Neural progenitor cell (in vitro differentiated cells): Measurements from ENCODE around the gene HSP90B1. TPM values are rescaled to one million over a fixed set of nuclear protein-coding genes. Genes with fewer than 3 reads are reported as not detected.

Experiments
- DNase-seq: peaks from one replicate; pipeline ENCODE4 v3.0.0-alpha.2; 2016; ENCODE audit warnings: low spot score
- H2AFZ ChIP-seq: fragments of 200-600 bp; sonication (generic); replicated peaks from 2 replicates; pipeline ENCODE4 v1.6.1; 2016; ENCODE audit warnings: antibody characterized with exemption
- H3F3A ChIP-seq: fragments of 200-600 bp; sonication (generic); 2 replicates; pipeline ENCODE4 v1.6.1; 2016; ENCODE audit warnings: antibody characterized with exemption, low read depth
- H3K27ac ChIP-seq: fragments of 200-600 bp; sonication (generic); 2 replicates; pipeline ENCODE4 v1.5.1; 2016; ENCODE audit warnings: mild to moderate bottlenecking
- H3K27me3 ChIP-seq: fragments of 200-600 bp; sonication (generic); 2 replicates; pipeline ENCODE4 v1.6.1; 2016; ENCODE audit warnings: mild to moderate bottlenecking, moderate library complexity
- H3K36me3 ChIP-seq: fragments of 200-600 bp; sonication (generic); 2 replicates; pipeline ENCODE4 v1.5.1; 2016
- H3K4me1 ChIP-seq: fragments of 200-600 bp; sonication (generic); 2 replicates; pipeline ENCODE4 v1.6.1; 2016; ENCODE audit warnings: mixed run types
- H3K4me2 ChIP-seq: fragments of 200-600 bp; sonication (generic); 2 replicates; pipeline ENCODE4 v1.6.1; 2016
- H3K4me3 ChIP-seq: fragments of 200-600 bp; sonication (generic); 2 replicates; pipeline ENCODE4 v1.5.1; 2016
- H3K79me2 ChIP-seq: fragments of 200-600 bp; sonication (generic); 2 replicates; pipeline ENCODE4 v1.6.1; 2016; ENCODE audit warnings: low read depth
- H3K9ac ChIP-seq: fragments of 200-600 bp; sonication (generic); 2 replicates; pipeline ENCODE4 v1.6.1; 2016
- H3K9me3 ChIP-seq: fragments of 200-600 bp; sonication (generic); 2 replicates; pipeline ENCODE4 v1.5.1; 2016; ENCODE audit warnings: low read depth
- H4K20me1 ChIP-seq: fragments of 200-600 bp; sonication (generic); 2 replicates; pipeline ENCODE4 v1.6.1; 2016; ENCODE audit warnings: low read depth
- H3K27ac Mint-ChIP-seq: 3 replicates; pipeline ENCODE4 v1.8.0; 2021; ENCODE audit warnings: mixed read lengths
- H3K27me3 Mint-ChIP-seq: 2 replicates; pipeline ENCODE4 v1.8.0; 2022; ENCODE audit warnings: low read depth, mild to moderate bottlenecking, inconsistent platforms, moderate library complexity, mixed read lengths; ENCODE audit not compliant: insufficient read depth
- H3K36me3 Mint-ChIP-seq: 3 replicates; pipeline ENCODE4 v1.8.0; 2021; ENCODE audit warnings: mixed read lengths
- H3K4me1 Mint-ChIP-seq: 3 replicates; pipeline ENCODE4 v1.8.0; 2021; ENCODE audit warnings: mixed read lengths
- H3K4me3 Mint-ChIP-seq: 3 replicates; pipeline ENCODE4 v1.8.0; 2021; ENCODE audit warnings: mild to moderate bottlenecking, moderate library complexity, mixed read lengths
- H3K9me3 Mint-ChIP-seq: 3 replicates; pipeline ENCODE4 v1.8.0; 2020; ENCODE audit warnings: mixed read lengths
- EZH2 ChIP-seq: fragments of 200-600 bp; sonication (generic); IDR thresholded peaks from 2 replicates; pipeline ENCODE4 v1.6.1; 2017; ENCODE audit warnings: antibody characterized with exemption, mild to moderate bottlenecking, moderate library complexity
- EZH2phosphoT487 ChIP-seq: fragments of 200-600 bp; sonication (generic); IDR thresholded peaks from 2 replicates; pipeline ENCODE4 v1.6.1; 2017; ENCODE audit warnings: antibody characterized with exemption
- total RNA-seq: library from RNA; depleted of rRNA; stranded (reverse); fragments of >200 nt; gene quantifications from 2 replicates; pipeline ENCODE4 v1.2.3, GENCODE V29; 2015; ENCODE audit warnings: low replicate concordance
- TF ChIP-seq, protein P1 (sequence below): fragments of 200-600 bp; sonication (generic); IDR thresholded peaks from 2 replicates; pipeline ENCODE4 v1.5.1; 2017; ENCODE audit warnings: antibody characterized with exemption, mild to moderate bottlenecking

HSP90B1 gene
- 384 and 588 TPM in 2 replicates for total RNA-seq

DNA sequence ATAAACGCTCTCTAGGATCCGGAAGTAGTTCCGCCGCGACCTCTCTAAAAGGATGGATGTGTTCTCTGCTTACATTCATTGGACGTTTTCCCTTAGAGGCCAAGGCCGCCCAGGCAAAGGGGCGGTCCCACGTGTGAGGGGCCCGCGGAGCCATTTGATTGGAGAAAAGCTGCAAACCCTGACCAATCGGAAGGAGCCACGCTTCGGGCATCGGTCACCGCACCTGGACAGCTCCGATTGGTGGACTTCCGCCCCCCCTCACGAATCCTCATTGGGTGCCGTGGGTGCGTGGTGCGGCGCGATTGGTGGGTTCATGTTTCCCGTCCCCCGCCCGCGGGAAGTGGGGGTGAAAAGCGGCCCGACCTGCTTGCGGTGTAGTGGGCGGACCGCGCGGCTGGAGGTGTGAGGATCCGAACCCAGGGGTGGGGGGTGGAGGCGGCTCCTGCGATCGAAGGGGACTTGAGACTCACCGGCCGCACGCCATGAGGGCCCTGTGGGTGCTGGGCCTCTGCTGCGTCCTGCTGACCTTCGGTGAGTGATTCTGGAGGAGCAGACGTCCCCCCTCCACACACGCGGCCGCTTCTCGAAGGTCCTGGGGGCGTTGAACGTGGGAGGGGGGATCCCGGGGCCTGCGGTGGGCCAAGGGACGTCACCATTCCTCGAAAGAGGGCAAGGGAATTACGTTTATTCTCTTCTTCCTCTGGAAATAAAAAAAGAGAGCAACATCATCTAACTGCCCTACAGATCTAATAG, at the start of gene HSP90B1:
HSP90B1 (plus strand) TSS at position 377 of the 753 bp plus-strand sequence; CDS start at position 483, 106 bp downstream.
- H3F3A ChIP-seq: peaks cover 17% of the 10 kb centered on the region
- TF ChIP-seq, protein P1, sequence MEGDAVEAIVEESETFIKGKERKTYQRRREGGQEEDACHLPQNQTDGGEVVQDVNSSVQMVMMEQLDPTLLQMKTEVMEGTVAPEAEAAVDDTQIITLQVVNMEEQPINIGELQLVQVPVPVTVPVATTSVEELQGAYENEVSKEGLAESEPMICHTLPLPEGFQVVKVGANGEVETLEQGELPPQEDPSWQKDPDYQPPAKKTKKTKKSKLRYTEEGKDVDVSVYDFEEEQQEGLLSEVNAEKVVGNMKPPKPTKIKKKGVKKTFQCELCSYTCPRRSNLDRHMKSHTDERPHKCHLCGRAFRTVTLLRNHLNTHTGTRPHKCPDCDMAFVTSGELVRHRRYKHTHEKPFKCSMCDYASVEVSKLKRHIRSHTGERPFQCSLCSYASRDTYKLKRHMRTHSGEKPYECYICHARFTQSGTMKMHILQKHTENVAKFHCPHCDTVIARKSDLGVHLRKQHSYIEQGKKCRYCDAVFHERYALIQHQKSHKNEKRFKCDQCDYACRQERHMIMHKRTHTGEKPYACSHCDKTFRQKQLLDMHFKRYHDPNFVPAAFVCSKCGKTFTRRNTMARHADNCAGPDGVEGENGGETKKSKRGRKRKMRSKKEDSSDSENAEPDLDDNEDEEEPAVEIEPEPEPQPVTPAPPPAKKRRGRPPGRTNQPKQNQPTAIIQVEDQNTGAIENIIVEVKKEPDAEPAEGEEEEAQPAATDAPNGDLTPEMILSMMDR: no peak
- TF ChIP-seq EZH2phosphoT487: no peak
- TF ChIP-seq EZH2: no peak
- peaks cover 41% of the 10 kb centered on the region for H4K20me1 ChIP-seq
- peaks cover 27% of the 10 kb centered on the region for H3K4me1 ChIP-seq
- H3K4me2 ChIP-seq: peak within 1 kb of the TSS; percentile 100
- H3K27me3 ChIP-seq: no peaks in the 10 kb centered on the region
- H3K79me2 ChIP-seq: peaks cover 55% of the 10 kb centered on the region
- Mint-ChIP-seq H3K4me3 (peak within 1 kb of the TSS; percentile 92), H3K27me3 (peaks cover 11% of the 10 kb centered on the region), H3K9me3 (no peaks in the 10 kb centered on the region), H3K4me1 (peaks cover 47% of the 10 kb centered on the region), H3K27ac (peak within 1 kb of the TSS; percentile 99), H3K36me3 (peaks cover 32% of the 10 kb centered on the region)
- peak within 1 kb of the TSS; percentile 82 for H3K9ac ChIP-seq
- peak within 1 kb of the TSS; percentile 81 for H3K4me3 ChIP-seq
- peak within 1 kb of the TSS; percentile 73 for H3K27ac ChIP-seq
- peaks cover 16% of the 10 kb centered on the region for H3K36me3 ChIP-seq
- no peaks in the 10 kb centered on the region for H3K9me3 ChIP-seq
- peak; percentile 100 for DNase-seq
- H2AFZ ChIP-seq: peak within 1 kb of the TSS; percentile 100

DNA sequence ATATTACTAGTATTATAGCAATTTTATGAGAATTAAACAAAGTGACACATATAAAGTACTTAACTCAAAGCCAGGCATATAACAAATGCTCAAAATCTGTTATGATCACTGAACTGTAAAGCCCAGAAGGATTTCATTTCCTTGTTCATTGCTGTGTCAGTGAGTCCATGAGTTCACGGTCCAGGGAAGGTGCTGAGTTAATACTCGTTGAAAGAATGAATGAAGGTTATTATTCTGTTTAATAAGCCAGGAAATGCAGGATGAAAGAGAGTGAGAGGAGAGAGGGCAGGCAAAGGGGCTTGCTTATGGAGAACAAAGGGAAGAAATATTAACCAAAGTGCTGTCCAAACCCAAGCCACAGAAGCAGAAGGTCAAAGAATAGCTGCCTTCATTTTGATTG, 48.9 kb upstream of the HSP90B1 start:
- H3K36me3 Mint-ChIP-seq: no peaks in the 10 kb centered on the region

DNA sequence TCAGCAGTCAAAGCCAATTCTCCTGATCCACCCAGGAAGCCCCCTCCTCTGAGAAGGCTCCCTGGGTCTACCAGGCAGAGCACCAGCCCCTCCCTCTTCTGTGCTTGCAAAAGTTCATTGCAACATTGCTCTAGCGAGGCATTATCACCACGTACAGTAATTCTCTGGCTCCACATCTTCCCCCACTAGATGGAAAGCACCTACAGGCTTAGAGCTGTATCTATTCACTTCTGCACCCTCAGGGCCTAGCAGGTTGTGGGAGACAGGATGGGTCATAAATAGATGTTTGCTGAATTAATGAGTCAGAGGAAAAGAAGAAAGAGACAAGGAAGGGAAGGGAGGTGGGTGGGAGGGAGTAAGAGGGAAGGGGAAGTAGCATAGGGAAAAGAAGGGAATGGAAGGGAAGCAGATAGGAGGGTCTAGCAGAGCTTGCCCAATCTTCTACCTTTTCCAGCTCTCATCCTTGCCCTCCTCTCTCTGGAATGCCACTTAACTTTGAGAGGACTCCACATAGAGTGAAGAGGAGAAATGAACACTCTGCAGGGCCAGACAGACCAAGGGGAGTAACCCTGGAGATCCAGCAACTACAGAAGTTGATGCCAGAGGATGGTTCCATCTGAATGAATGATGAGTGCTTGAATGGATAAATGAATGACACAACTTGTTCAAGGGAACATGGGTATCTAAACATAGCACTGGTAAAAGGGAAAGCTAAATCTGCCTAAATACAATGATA, 47.2 kb upstream of the HSP90B1 start:
- Histone ChIP-seq H3K4me1 (no peaks in the 10 kb centered on the region), H3K79me2 (no peaks in the 10 kb centered on the region), H3K9ac (no peak overlapping the region), H3F3A (no peaks in the 10 kb centered on the region), H3K27ac (no peak overlapping the region), H3K4me3 (no peak overlapping the region), H2AFZ (no peak overlapping the region), H4K20me1 (no peaks in the 10 kb centered on the region), H3K27me3 (no peaks in the 10 kb centered on the region), H3K4me2 (no peak overlapping the region), H3K9me3 (no peaks in the 10 kb centered on the region), H3K36me3 (no peaks in the 10 kb centered on the region)
- TF ChIP-seq EZH2 (no peak), EZH2phosphoT487 (no peak)
- TF ChIP-seq, protein P1: no peak
- Mint-ChIP-seq H3K27ac (no peak overlapping the region), H3K27me3 (peaks cover 10% of the 10 kb centered on the region), H3K36me3 (no peaks in the 10 kb centered on the region), H3K4me3 (no peak overlapping the region), H3K9me3 (no peaks in the 10 kb centered on the region), H3K4me1 (peaks cover 31% of the 10 kb centered on the region)
- DNase-seq: no peak

More for the DNA sequence above, 48.9 kb upstream of the HSP90B1 start:
- Mint-ChIP-seq H3K9me3 (no peaks in the 10 kb centered on the region), H3K4me3 (no peak overlapping the region), H3K4me1 (peaks cover 31% of the 10 kb centered on the region), H3K27me3 (peaks cover 10% of the 10 kb centered on the region), H3K27ac (peak overlapping the region; percentile 13)
- Histone ChIP-seq H3K27me3 (no peaks in the 10 kb centered on the region), H3K36me3 (no peaks in the 10 kb centered on the region), H3K4me3 (no peak overlapping the region), H3K9me3 (no peaks in the 10 kb centered on the region), H3K9ac (no peak overlapping the region), H2AFZ (no peak overlapping the region), H3K4me1 (no peaks in the 10 kb centered on the region), H3F3A (no peaks in the 10 kb centered on the region), H3K27ac (no peak overlapping the region), H3K79me2 (no peaks in the 10 kb centered on the region), H4K20me1 (no peaks in the 10 kb centered on the region), H3K4me2 (no peak overlapping the region)
- no peak for DNase-seq
- TF ChIP-seq, protein P1: no peak
- TF ChIP-seq EZH2phosphoT487: no peak
- no peak for TF ChIP-seq EZH2
